Keratinocyte (primary cell): ENCODE data around the gene TJP3.
"Not testable (repeated sequence)": the region's sequence is repeated elsewhere in the genome, so short reads cannot be mapped to it uniquely, and the experiment has no call there.

Experiments used
- EZH2 ChIP-seq: IDR thresholded peaks from one replicate; pipeline ENCODE4 v1.6.1; 2012; ENCODE audit warnings: inconsistent platforms, mild to moderate bottlenecking, low read length, moderate library complexity
- TF ChIP-seq, protein P1 (sequence below), 3 experiments: IDR thresholded peaks in 1 of 3; conservative IDR thresholded peaks in 1 of 3; optimal IDR thresholded peaks in 1 of 3; 2 replicates in 2 of 3; 3 replicates in 1 of 3; pipeline versions ENCODE3 to v1.5.1; 2011; ENCODE audit warnings: low read length in 3 of 3, mild to moderate bottlenecking in 3 of 3, moderate library complexity in 2 of 3, control low read depth in 1 of 3, inconsistent platforms in 1 of 3; ENCODE audit not compliant: insufficient read depth in 2 of 3; ENCODE audit errors: extremely low read depth in 1 of 3

GRCh38 chr19:3757705-3758104 lies 49.5 kb downstream of the TJP3 start:
- TF ChIP-seq, protein P1, sequence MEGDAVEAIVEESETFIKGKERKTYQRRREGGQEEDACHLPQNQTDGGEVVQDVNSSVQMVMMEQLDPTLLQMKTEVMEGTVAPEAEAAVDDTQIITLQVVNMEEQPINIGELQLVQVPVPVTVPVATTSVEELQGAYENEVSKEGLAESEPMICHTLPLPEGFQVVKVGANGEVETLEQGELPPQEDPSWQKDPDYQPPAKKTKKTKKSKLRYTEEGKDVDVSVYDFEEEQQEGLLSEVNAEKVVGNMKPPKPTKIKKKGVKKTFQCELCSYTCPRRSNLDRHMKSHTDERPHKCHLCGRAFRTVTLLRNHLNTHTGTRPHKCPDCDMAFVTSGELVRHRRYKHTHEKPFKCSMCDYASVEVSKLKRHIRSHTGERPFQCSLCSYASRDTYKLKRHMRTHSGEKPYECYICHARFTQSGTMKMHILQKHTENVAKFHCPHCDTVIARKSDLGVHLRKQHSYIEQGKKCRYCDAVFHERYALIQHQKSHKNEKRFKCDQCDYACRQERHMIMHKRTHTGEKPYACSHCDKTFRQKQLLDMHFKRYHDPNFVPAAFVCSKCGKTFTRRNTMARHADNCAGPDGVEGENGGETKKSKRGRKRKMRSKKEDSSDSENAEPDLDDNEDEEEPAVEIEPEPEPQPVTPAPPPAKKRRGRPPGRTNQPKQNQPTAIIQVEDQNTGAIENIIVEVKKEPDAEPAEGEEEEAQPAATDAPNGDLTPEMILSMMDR (optimal IDR thresholded peaks at IDR 0.05 in 1 of 3, IDR thresholded peaks at IDR 0.05 in 1 of 3, conservative IDR thresholded peaks at IDR 0.05 in 1 of 3; ENCODE audit: extremely low read depth in 1 of 3, insufficient read depth in 2 of 3, low read length in 3 of 3), result not testable (repeated sequence)
- not testable (repeated sequence) for TF ChIP-seq EZH2
